Fibroblast of mammary gland (primary cell): ENCODE measurements around the gene SRA1.

ENCODE experiments used
- DNase-seq: peaks from one replicate; pipeline ENCODE4 v3.0.0-alpha.2; 2010; ENCODE audit warnings: low read depth
- H3K4me3 ChIP-seq: 2 replicates; pipeline ENCODE4 v1.5.1; 2011; ENCODE audit warnings: low read depth, mild to moderate bottlenecking, low read length, moderate library complexity; ENCODE audit not compliant: control insufficient read depth
- TF ChIP-seq, protein P1 (sequence below): conservative IDR thresholded peaks from 2 replicates; pipeline ENCODE4 v1.5.1; 2011; ENCODE audit warnings: low read depth, low read length, inconsistent platforms; ENCODE audit not compliant: control insufficient read depth, insufficient read depth

The SRA1 gene

DNA sequence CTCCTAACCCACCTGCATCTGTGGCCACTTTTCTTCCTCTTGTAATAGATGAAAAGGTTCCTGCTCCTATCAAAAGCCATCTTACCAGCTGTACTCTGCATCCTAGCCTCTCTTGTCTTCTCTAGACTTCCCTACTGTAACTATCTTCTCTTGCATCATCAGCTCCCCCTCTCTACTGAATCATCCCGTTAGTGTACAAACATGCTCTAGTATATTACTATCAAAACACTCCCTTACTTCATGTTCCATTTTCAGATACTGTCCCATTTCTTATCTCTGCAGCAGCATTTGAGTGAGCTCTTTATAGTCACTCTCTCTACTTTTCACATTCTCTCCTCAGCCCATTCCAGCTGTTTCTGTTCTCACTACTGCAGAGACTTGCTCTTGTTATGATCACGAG, 2.8 kb downstream of the SRA1 start:
- DNase-seq, result peak; percentile 76
- TF ChIP-seq, protein P1, sequence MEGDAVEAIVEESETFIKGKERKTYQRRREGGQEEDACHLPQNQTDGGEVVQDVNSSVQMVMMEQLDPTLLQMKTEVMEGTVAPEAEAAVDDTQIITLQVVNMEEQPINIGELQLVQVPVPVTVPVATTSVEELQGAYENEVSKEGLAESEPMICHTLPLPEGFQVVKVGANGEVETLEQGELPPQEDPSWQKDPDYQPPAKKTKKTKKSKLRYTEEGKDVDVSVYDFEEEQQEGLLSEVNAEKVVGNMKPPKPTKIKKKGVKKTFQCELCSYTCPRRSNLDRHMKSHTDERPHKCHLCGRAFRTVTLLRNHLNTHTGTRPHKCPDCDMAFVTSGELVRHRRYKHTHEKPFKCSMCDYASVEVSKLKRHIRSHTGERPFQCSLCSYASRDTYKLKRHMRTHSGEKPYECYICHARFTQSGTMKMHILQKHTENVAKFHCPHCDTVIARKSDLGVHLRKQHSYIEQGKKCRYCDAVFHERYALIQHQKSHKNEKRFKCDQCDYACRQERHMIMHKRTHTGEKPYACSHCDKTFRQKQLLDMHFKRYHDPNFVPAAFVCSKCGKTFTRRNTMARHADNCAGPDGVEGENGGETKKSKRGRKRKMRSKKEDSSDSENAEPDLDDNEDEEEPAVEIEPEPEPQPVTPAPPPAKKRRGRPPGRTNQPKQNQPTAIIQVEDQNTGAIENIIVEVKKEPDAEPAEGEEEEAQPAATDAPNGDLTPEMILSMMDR, result no peak
- H3K4me3 ChIP-seq, result no peak overlapping the region

DNA sequence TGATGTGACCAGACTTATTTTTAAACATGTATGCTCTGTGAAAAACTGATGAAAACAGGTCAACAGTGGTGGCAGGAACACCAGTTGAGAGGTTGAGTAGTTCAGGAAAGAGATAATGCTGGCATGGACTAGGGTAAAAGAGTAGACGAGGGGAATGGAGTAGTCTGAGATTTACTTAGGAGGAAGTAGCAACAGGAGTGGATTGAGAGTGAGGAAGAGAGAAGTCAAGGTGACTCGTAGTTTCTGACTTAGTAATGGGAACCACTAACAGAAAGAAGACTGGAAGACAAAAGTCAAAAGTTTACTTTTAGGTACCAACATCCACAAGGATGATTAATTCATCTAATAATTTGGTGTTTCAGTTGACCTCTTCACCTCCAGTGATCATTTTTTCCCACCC, 3.6 kb downstream of the SRA1 start:
- TF ChIP-seq, protein P1, result no peak
- DNase-seq, result peak; percentile 39
- no peak overlapping the region for H3K4me3 ChIP-seq

DNA sequence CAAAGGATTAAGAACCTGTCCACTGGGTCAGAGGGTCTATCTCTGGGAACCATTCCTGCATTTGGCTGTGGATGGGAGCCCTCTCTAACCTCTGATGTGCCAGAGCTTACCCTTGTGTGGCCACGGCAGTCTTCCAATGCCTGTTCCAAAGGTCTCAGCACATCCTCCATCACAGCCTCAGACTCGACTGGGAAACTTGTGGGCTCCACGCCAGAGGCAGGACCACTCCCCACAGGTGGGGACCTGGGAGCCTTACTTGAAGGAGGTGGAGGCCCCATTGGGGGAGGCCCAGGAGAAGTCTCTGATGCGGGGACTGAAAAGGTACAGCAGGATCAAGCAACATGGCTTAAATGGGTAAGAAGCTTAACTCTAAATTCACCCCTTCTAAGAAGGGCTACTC, 5.4 kb downstream of the SRA1 start:
- H3K4me3 ChIP-seq, result no peak overlapping the region
- no peak for DNase-seq
- TF ChIP-seq, protein P1, result no peak

DNA sequence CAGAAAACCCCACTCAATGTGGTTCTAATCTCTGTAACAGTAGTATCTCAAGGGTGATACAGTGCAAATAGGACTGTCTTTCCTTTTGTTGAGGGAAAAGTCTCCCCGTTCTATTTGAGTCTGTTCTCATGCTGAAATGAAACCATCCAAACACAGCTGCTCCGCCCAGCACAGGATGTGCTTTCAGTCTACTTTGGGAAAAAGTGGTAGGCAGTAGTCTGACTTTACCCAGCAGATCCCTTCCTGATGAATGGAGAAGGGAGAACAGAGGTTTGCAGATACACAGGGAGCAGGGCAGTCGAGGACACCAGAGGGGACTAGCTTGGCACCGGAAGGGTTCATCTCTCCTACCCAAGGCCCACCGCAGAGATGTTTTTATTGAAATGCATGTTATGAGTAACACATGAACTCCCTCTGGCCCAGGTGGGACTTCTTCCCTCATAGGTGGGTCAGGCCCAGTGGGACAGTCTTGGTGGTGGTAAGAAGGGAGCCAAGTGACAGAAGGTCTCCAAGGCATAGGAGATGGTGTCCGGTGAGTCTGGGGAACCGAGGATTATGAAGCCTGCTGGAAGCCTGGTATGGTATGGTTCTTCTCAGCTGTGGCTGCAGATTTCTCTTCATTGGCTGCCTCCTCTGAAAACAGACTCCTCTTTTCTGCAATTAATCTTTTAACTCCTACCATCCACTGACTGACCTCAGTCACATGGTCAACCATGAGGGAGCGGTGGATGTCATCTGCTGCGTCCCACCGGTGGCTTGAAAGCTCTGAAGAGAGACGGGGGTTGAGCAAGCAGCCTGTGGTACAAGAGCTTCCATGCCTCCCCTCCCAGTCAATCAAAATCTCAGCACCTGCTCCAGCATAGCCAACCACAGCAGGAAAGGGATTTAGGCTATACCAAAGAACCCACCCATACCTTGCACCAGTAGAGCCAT, 6.9 kb downstream of the SRA1 start:
- TF ChIP-seq, protein P1, result no peak
- H3K4me3 ChIP-seq, result no peak overlapping the region
- no peak for DNase-seq

DNA sequence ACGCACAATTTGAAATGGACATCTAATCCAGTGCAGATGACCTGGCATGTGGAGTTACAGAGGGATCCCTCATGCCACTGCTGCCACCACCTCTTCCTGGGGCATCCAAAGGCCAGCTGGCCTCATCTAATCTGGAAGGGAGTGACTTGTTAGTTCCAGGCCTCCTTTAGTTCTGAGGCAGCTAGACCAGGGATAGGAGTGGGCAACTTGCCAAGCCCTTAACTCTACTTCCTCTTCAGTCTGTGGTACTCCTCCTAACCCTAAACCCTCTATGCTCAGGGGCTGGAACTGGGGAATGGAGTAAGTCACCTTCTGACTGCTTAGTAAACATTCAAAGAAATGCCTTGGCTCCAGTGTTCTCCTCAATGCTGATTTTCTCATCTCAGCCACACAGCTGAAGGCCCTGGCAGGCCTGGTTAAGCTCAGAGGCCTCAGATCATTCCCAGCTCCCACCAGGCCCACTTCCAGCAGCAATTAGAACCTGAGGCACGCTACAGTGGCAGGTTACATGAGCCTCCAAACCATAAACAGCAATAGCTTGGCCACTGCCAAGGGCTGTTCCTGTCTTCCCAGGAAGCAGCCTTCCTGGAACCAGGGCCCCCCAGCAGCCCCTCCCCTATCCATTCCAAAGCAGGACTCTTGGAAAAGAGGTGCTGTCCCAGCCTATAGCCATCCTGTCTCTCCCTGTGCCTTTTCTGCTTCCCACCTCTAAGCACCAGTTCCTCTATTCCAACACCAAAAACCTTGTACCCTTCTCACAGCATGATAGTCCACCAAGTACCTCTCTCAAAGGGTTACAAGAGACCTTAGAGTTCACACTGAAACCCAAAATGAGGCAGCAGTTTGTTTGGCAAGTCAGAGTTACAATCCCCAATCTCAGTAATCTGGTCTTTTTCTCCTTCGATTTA, 7.8 kb downstream of the SRA1 start:
- H3K4me3 ChIP-seq, result no peak overlapping the region
- peak; percentile 48 for DNase-seq
- TF ChIP-seq, protein P1, result no peak

DNA sequence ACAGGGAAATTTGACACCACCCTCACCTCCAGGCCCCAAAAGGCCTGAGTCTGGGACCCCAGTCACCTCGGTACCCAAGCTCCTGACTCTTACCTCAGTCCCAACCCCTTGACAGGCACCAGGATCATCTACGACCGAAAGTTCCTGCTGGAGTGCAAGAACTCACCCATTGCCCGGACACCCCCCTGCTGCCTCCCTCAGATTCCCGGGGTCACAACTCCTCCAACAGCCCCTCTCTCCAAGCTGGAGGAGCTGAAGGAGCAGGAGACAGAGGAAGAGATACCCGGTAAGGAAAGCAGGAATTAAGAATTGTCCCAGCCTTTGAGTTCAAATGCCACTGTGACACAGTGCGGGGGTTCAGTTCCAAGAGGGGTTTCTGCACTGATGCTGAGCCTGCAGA, 8.5 kb downstream of the SRA1 start:
- DNase-seq, result no peak
- H3K4me3 ChIP-seq, result no peak overlapping the region
- TF ChIP-seq, protein P1, result no peak
